Ovary (tissue), 9 donors: ENCODE results near the gene CSN1S1. TPM values are rescaled to one million over a fixed set of nuclear protein-coding genes. Genes with fewer than 3 reads are reported as not detected.

Source experiments
- DNase-seq, 5 donors: peaks; one replicate each; pipeline ENCODE4 v3.0.0-alpha.2; 2019 to 2020
- H3K27ac ChIP-seq, 2 donors: fragments of 200-600 bp; one replicate each; pipeline versions ENCODE4 v1.5.1 to v1.8.0; 2019 to 2022
- H3K27me3 ChIP-seq: fragments of 200-600 bp; one replicate; pipeline ENCODE4 v1.8.0; 2022
- H3K36me3 ChIP-seq: fragments of 200-600 bp; sonication (generic); one replicate; pipeline ENCODE4 v1.5.1; 2019
- H3K4me1 ChIP-seq: one replicate; pipeline ENCODE4 v1.8.1; 2013; ENCODE audit warnings: mild to moderate bottlenecking, moderate library complexity; ENCODE audit not compliant: insufficient read depth
- H3K4me3 ChIP-seq: fragments of 200-600 bp; sonication (generic); one replicate; pipeline ENCODE4 v1.5.1; 2017
- H3K9me3 ChIP-seq, 2 donors: fragments of 200-600 bp in 1 of 2; sonication (generic) in 1 of 2; one replicate each; pipeline versions ENCODE4 v1.5.1 to v1.8.1; 2013 to 2019; ENCODE audit warnings: mild to moderate bottlenecking in 1 of 2, moderate library complexity in 1 of 2
- CTCF ChIP-seq, 3 donors: fragments of 450-650 bp in 2 of 3; fragments of 200-600 bp in 1 of 3; IDR thresholded peaks; one replicate each; pipeline versions ENCODE4 v1.5.1 to v1.8.0; 2016 to 2022; ENCODE audit warnings: antibody characterized with exemption in 3 of 3, mild to moderate bottlenecking in 1 of 3
- EP300 ChIP-seq: sonication (generic); formaldehyde crosslinking; IDR thresholded peaks from one replicate; pipeline ENCODE4 v1.6.1; 2017; ENCODE audit warnings: antibody characterized with exemption
- POLR2A ChIP-seq: fragments of 450-650 bp; IDR thresholded peaks from one replicate; pipeline ENCODE4 v1.6.1; 2017; ENCODE audit warnings: antibody characterized with exemption, mild to moderate bottlenecking, moderate library complexity
- WGBS, 3 donors: extraction: QIAGEN DNeasy Blood & Tissue Kit in 1 of 3; methylation state at CpG; one replicate each; pipeline versions ENCODE4 v1.1.5 to v1.1.7; 2013 to 2017; 5-methylcytosine and 5-hydroxymethylcytosine counted together
- intact Hi-C, 4 donors: fragments of 100-400 bp; cut with DNase I; formaldehyde crosslinking; loops; one replicate each; pipeline versions ENCODE4 v1.11.0 to v1.15.1; 2022 to 2023
- polyA plus RNA-seq, 2 donors: library from polyadenylated mRNA; stranded (reverse); fragments of 200-250 nt in 1 of 2; fragments of 350-450 nt in 1 of 2; fragmentation: Illumina TruSeq in 1 of 2; extraction: RNeasy Lipid Tissue Mini Kit (QIAGEN cat#74804) in 1 of 2; gene quantifications; one replicate each; pipeline ENCODE4 v1.2.3, GENCODE V29; 2013 to 2014
- total RNA-seq, 7 donors: library from RNA; depleted of rRNA in 2 of 7; stranded (reverse); fragments of >200 nt in 2 of 7; fragmentation: NEBNext Ultra II Directional in 3 of 7; extraction: Animal tissue kit (Norgen Biotek cat#: 25700) in 3 of 7; gene quantifications; one replicate each; pipeline versions ENCODE4 v1.1.0 to v1.2.4, GENCODE V29; 2016 to 2023
- donor health status: DM: no; HTN: no; CAD: no; lungs with moderate emphysema.
- donor health status: DM: no; HTN: no; CAD: no.
- donor health status: Bipolar disorder and iron deficiency.
- donor health status: DM: yes; HTN: yes; CAD: no.
- donor health status: DM: no; HTN: no; CAD: no.
- donor health status: DM: yes; HTN: yes; CAD: no.

The CSN1S1 gene
- total and polyA plus RNA-seq, 9 donors = not detected

GRCh38 chr4:69994782-69995181, 63.9 kb downstream of the CSN1S1 start:
- Histone ChIP-seq H3K27me3 (no peaks in the 10 kb centered on the region), H3K27ac (no peak overlapping the region), H3K4me3 (no peak overlapping the region), H3K4me1 (no peaks in the 10 kb centered on the region), H3K9me3 (no peaks in the 10 kb centered on the region), H3K36me3 (no peaks in the 10 kb centered on the region)
- DNase-seq = no peak
- intact Hi-C loops = no loop called here
- no peak for TF ChIP-seq EP300
- no peak for TF ChIP-seq POLR2A
- WGBS, 3 donors = 82 to 84% (median 84%) methylated on average over 5 of the region's 5 CpGs

GRCh38 chr4:69995526-69996016, 64.7 kb downstream of the CSN1S1 start, which contains the start of gene STATH:
Gene STATH, plus strand, starts transcription at chr4:69995966. Its CDS starts 2,472 bp downstream, at chr4:69998438.
- Histone ChIP-seq H3K27me3 (no peaks in the 10 kb centered on the region), H3K27ac (no peak within 1 kb of the TSS), H3K4me3 (no peak within 1 kb of the TSS), H3K4me1 (no peaks in the 10 kb centered on the region), H3K36me3 (no peaks in the 10 kb centered on the region), H3K9me3 (no peaks in the 10 kb centered on the region)
- intact Hi-C loops = no loop called here
- TF ChIP-seq CTCF (IDR thresholded peaks at IDR 0.05) (no peak), EP300 (no peak), POLR2A (no peak)
- WGBS, 3 donors = 68 to 79% (median 77%) methylated on average over 3 of the region's 3 CpGs
- no peak for DNase-seq

Other genes starting within 250 kb of the CSN1S1 start
- gene SULT1B1, start 170.4 kb upstream of the CSN1S1 start, total RNA-seq = 1 to 10 TPM in 2 of 7 donors, under 1 TPM in 5; 0.23 to 6.4 (median 0.72) TPM
- gene SULT1B1, start 170.4 kb upstream of the CSN1S1 start, polyA plus RNA-seq = under 1 TPM; 0.82 to 0.90 TPM
- under 1 TPM in 5 of 7 donors, not detected in 2; 0.12 to 0.65 (median 0.25) TPM for gene SULT1E1, start 70.9 kb upstream of the CSN1S1 start, total RNA-seq
- under 1 TPM in 1 of 2 donors, not detected in 1; 0.17 TPM for gene SULT1E1, start 70.9 kb upstream of the CSN1S1 start, polyA plus RNA-seq
- gene CSN2, start 34.7 kb downstream of the CSN1S1 start, total RNA-seq = not detected
- not detected for gene CSN2, start 34.7 kb downstream of the CSN1S1 start, polyA plus RNA-seq
- not detected for gene STATH, start 64.9 kb downstream of the CSN1S1 start, total RNA-seq
- not detected for gene STATH, start 64.9 kb downstream of the CSN1S1 start, polyA plus RNA-seq
- not detected for gene HTN3, start 97.4 kb downstream of the CSN1S1 start, total RNA-seq
- gene HTN3, start 97.4 kb downstream of the CSN1S1 start, polyA plus RNA-seq = not detected
- gene HTN1, start 119.4 kb downstream of the CSN1S1 start, total RNA-seq = not detected
- not detected for gene HTN1, start 119.4 kb downstream of the CSN1S1 start, polyA plus RNA-seq
- not detected for gene PRR27, start 223.2 kb downstream of the CSN1S1 start, total RNA-seq
- not detected for gene PRR27, start 223.2 kb downstream of the CSN1S1 start, polyA plus RNA-seq